Measurements from ENCODE around the gene FBXW8.

FBXW8 gene

GRCh38 chr12:116926283-116927243, 15.8 kb downstream of the FBXW8 start:
- no peak for DNase-seq

DNA sequence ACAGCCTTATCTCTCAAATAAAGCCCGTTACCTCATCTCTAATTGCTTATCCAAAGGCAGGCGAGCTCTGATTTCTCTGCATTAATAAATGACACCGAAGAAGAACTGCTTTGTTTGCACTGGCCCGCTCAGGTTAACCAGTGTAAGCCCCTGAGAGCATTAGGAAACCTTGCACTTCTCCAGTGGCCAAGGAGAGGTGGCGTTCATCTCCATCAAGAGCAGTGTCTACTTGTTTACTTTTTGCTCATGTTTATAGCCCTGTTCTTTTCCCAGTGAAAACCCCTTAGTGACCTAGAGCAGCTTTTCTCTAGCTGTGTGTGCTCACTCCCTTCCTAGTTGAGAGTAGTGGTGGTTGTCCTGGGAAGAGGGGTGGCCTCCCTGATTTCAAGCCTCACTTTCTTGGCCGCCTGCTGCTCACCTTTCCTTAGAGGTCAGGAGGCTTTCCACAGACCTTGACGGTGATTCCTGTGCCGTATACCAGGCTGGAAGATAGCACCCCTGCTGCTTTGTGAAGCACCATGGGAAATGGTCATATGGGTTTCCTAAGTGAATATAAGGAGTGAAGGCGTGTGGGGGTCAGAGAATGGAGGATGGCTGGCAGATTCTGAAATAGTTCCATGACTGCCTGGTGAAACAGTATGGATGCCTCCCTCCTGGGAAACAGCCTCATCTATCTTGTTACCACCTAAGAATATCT, 16.6 kb downstream of the FBXW8 start:
- DNase-seq, result no peak

DNA sequence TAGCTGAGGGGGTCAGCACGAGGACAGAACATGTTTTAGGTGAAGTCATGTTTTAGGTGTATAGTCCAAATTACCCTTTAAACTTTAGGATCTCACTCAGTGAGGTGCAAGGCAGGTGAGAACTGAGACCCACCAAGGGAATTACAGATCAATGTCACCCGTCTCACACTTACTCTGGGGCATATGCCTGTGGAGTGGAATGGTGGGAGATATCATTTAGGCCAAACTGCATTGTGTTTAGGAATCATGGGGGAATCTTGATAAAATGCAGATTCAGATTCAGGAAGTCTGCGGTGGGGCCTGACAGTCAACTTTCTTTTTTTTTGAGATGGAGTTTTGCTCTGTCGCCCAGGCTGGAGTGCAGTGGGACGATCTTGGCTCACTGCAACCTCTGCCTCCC, 17.8 kb downstream of the FBXW8 start:
- no peak for DNase-seq

DNA sequence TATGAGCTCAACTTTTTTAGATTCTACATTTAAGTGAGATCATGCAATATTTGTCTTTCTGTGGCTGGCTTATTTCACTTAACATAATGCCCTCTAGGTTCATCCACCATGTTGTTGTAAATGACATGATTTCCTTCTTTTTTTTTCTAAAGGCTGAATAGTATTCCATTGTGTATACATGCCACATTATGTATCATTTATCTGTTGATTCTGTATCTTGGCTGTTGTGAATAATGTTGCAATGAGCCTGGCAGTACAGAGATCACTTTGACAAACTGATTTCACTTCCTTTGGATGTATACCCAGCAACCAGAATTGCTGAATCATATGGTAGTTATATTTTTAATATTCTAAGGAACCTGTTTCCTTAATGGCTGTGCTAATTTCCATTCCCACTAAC, 19.1 kb downstream of the FBXW8 start:
- no peak for DNase-seq

- DNase-seq, result no peak
These were observed 20.9 kb downstream of the FBXW8 start for GRCh38 chr12:116931665-116932064.

DNA sequence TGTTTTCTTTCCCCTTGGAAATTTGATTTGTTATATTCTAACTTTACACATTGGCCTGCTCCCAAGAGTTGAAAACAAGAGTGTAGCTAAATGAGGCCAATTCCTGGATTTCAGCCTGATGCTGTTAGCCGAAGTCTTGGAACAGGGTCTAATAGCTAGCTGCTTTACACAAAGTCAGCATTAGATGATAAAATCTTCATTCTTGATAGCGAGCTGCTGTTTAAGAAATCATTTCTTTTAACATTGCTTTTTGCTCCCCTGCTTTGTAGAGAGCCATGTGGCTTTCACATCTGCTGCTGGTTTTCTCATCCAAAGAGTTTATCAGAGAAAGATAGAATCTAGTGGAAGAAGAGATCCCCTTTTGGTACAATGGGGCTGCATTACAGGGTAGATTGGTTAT, 22.3 kb downstream of the FBXW8 start:
- no peak for DNase-seq

- DNase-seq, result no peak
These were observed 22.9 kb downstream of the FBXW8 start for GRCh38 chr12:116933512-116934246.

GRCh38 chr12:116934908-116935705, 24.4 kb downstream of the FBXW8 start:
- DNase-seq, result no peak

DNA sequence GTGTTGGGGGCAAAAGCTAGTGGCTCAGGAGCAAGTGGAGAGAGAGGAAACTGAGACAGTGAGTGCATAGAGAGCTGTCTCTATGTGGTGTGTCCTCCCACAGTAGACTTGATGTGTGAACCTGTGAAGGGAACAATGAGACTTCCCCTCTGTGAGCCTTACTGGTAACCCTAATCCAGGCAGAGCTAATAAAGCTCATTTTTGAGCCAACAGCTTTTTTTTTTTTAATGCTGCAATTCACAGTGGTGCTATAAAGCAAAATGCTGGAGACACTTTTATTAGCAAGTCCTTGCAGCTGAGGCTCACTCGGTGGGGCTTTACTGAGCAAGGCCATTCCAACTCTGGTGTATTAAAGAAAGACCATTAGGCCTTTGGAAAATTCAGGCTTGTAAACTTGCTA, 26.9 kb downstream of the FBXW8 start:
- no peak for DNase-seq

- no peak for DNase-seq
These were observed 29.0 kb downstream of the FBXW8 start for GRCh38 chr12:116939734-116940133.

DNA sequence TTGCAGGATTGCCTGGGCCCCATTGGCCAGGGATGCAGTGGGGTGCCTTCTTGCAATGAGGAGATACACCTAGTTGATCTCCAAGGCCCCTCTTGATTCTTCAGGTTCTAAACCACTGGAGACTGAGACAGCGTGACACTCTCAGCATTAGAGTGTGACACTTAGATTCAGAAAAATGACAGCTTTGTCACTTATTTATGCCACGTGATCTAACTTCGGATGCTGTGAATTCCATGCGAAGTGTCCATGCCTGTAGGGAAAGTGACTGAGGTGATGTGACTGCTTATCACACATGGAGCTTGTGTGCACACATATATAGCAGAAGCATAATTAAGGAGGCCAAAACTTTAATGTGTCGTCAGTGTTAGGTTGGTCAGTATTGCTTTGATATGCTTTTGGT, 30.4 kb downstream of the FBXW8 start:
- no peak for DNase-seq

GRCh38 chr12:116943419-116944372, 32.9 kb downstream of the FBXW8 start:
- no peak for DNase-seq

- DNase-seq, result no peak
These were observed 35.3 kb downstream of the FBXW8 start for GRCh38 chr12:116945886-116946550.

- DNase-seq, result no peak
These were observed 37.5 kb downstream of the FBXW8 start for GRCh38 chr12:116948298-116948697.

- DNase-seq, result no peak
These were observed 40.0 kb downstream of the FBXW8 start for GRCh38 chr12:116950628-116951325.

GRCh38 chr12:116954710-116955381, 44.1 kb downstream of the FBXW8 start:
- no peak for DNase-seq

DNA sequence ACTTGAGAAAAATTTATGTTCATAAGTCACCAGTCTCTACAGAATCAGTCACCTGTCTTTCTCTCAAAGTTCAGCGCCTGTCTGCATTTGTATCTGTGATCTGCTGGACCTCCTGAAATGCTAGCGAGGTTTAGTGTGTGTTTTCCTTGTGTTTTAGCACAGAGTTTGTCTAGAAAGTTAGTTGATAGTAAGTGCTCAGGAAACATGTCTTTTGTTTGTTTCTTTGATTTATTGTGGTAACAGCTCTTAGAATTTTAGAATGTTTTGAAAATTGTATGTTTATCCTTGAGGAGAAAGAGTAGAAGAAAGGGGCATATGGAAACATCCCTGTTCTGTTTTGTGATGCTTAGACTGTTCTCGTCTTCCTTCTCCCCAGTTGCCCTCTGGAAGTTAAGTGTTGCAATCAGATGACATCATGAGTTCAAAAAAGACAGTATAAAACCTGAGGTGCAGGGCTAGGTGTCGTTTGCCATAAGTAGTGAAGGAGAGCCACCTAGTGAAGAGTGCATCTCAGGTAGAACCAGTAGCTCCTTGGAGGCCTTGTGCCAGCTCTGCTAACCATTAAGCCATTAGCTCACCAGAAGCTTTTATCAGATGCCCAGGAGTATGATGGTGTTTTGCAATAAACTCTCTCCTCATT, 44.8 kb downstream of the FBXW8 start:
- DNase-seq, result peak; percentile 21

- peak; percentile 44 for DNase-seq
These were observed 47.9 kb downstream of the FBXW8 start for GRCh38 chr12:116958402-116959197.

All from NCI-H146 (cell line).